Measurements from ENCODE around the gene GSAP. TPM values are rescaled to one million over a fixed set of nuclear protein-coding genes. Genes with fewer than 3 reads are reported as not detected.
A peak's percentile ranks its signal among the peaks of the same experiment; 100 is the strongest.
"Not testable (repeated sequence)": the region's sequence is repeated elsewhere in the genome, so short reads cannot be mapped to it uniquely, and the experiment has no call there.

The GSAP gene
- total RNA-seq, 1 donor from 2014 or later, result 7.3 TPM

DNA sequence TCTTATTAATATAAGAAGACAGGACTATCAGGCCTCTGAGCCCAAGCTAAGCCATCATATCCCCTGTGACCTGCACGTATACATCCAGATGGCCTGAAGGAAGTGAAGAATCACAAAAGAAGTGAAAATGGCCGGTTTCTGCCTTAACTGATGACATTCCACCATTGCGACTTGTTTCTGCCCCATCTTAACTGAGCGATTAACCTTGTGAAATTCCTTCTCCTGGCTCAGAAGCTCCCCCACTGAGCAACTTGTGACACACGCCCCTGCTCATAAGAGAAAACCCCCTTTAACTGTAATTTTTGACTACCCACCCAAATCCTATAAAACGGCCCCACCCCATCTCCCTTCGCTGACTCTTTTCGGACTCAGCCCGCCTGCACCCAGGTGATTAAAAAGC, 70.7 kb downstream of the GSAP start:
- ATAC-seq; DNase-seq (ENCODE audit: missing footprints): not testable (repeated sequence)
- intact Hi-C loops (cut with DNase I), result loop anchor here (5.0 kb wide), 1 partner anchor 207 kb away; no protein-coding TSS in a partner anchor

DNA sequence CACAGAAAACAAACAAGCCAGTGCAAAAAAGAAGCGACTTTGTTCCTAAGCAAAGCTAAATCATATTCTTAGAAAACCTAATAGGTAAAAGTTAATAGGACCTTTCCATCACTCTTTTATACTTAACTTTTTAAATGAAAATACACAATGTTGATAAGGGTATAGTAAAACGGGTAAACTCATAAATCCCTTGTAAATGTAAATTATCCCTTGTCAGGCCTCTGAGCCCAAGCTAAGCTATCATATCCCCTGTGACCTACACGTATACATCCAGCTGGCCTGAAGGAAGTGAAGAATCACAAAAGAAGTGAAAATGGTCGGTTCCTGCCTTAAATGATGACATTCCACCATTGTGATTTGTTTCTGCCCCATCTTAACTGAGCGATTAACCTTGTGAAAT, 76.4 kb downstream of the GSAP start:
- DNase-seq (ENCODE audit: missing footprints), result no peak
- intact Hi-C loops (cut with DNase I), result no loop called here
- no peak for ATAC-seq

DNA sequence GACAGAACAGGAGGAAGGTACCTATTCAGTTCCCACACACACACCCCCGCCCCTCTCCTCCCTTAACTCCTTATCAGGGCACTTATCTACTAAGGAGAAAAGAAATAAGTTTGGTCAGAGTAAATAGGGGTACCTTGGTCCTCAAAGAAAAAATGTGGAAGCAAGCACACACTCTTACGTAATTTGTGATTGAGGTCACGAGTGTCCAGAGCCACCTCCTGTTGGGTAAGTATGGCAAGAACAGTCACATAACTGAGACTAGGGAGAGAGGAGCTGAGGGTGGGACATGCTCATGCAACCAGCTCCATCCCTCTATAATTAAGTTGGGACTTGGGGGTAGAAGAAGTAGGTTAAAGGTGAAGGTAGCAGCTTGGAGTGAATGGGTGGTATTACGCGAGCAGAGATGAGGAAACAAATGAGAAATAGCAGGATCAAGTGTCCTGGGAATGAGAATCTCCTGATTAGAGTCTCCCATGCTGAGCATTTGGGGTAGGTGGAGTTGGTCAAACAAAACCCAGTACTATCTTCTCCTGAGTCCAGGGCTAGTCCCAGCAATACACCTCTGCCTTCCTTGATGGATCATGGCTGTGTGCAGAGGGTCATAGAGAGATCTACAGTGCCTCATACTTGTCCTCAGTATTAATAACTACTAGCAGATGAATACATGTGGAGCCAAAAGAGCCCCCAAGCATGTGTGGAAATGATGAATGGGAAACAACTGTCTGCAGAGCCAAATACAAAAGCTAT, 77.1 kb downstream of the GSAP start:
- ATAC-seq, result no peak
- intact Hi-C loops (cut with DNase I), result no loop called here

DNA sequence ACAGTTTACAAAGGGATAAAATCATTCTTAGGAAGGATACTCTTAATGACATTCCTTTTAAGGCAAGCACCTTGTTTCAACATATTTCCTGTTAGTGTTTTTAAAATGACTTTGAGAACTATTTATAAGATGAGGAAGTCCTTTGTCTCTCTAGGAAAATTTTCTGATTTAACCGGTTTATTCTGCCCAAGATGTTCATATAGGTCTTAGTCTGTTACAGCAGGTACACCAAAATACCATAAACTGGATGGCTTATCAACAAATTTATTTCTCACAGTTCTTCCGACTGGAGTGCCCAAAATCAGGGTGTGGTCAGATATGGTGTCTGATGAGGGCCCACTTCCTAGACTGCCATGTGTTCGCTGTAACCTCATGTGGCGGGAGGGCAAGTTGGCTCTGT, 77.9 kb downstream of the GSAP start:
- ATAC-seq (no peak), DNase-seq (ENCODE audit: missing footprints) (no peak)
- intact Hi-C loops (cut with DNase I), result no loop called here

More for the DNA sequence above, 77.1 kb downstream of the GSAP start:
- no peak for DNase-seq (ENCODE audit: missing footprints)

DNA sequence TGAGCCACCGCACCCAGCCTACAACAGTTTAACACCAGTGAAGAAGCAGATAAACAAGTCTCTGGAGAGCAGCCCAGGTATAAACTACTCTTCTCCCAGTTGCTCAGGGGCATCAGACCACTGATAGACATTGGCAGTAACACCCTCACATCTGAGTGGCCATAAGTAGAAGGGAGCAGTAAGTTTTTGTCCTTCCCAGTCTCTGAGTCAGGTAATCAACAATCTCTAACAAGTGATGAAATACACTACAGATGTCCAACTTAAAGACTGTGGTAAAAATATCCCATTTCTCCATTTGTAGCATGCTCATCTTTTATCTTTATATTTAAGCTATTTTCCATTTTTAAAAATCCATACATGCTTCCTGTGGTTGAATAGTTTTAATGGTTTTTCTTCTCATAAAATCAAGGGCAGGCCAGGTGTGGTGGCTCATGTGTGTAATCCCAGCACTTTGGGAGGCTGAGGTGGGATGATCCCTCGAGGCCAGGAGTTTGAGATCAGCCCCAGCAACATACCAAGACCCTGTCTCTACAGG, 78.6 kb downstream of the GSAP start:
- intact Hi-C loops (cut with DNase I), result no loop called here
- no peak for ATAC-seq
- no peak for DNase-seq (ENCODE audit: missing footprints)

DNA sequence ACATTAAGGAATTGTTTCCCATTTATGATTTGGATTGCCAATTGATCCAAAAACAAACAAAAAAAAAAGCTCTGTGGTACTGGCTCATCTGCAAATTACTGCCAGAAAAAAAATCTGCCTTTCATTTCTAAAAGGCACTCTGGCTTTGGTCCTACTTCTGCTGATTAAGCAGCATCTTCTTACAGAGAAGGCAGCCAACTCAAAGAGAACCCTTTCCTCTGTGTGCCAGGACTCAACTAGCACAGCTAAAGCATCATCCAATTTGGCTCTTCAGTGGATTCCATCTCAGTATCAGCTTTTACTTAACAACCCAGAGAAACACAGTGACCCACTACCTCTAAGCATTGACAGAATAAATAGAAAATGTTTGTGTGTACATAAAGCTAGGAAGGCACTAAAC, 80.6 kb downstream of the GSAP start:
- intact Hi-C loops (cut with DNase I), result no loop called here
- DNase-seq (ENCODE audit: missing footprints) (no peak), ATAC-seq (no peak)

DNA sequence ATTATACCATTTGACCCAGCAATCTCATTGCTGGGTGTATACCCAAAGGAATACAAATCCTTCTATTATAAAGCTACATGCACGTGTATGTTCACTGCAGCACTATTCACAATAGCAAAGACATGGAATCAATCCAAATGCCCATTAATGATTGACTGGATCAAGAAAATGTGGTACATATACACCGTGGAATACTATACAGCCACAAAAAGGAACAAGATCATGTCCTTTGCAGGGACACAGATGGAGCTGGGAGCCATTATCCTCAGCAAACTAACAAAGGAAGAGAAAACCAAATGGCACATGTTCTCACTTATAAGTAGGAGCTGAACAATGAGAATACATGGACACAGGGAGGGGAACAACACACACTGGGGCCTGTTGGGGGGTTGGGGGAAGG, 82.1 kb downstream of the GSAP start:
- intact Hi-C loops (cut with DNase I); DNase-seq (ENCODE audit: missing footprints); ATAC-seq: not testable (repeated sequence)

DNA sequence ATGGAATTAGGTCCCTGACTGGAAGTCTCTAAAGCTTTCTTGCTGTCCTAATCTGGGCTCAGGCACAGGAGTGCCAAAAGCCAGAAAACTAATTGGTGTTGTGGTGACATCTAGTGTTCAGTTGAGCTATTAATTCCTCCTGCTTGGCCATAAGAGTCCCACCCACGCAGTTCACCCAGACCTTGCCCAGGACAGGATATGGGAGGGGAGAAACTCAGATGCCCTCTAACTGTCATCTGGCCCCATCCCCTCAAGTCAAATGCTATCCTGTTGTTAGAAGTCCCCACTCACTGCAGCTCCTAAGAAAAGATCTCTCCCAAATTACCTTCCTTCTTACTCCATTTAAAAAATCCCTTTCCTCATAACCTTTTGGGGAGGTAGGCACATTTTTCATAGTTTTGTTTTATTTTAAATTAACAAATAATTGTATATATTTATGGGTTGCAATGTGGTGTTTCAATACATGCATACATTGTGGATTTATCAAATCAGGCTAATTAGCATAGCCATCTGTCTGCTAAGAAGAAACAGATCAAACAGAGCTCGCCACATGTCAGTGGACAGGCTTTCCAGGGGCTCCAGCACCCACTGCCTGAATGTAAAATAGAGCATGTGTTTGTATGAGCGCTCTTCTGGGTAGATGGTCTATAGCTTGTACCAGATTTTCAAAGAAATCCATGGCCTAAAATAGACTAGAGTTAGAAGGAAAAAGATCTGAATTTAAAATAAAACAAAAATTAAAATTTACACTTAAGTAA, 84.0 kb downstream of the GSAP start:
- intact Hi-C loops (cut with DNase I), result loop anchor here (1.0 kb wide), 1 partner anchor 85 kb away; no protein-coding TSS in a partner anchor
- DNase-seq (ENCODE audit: missing footprints) (peak; percentile 67), ATAC-seq (peak; percentile 88)

DNA sequence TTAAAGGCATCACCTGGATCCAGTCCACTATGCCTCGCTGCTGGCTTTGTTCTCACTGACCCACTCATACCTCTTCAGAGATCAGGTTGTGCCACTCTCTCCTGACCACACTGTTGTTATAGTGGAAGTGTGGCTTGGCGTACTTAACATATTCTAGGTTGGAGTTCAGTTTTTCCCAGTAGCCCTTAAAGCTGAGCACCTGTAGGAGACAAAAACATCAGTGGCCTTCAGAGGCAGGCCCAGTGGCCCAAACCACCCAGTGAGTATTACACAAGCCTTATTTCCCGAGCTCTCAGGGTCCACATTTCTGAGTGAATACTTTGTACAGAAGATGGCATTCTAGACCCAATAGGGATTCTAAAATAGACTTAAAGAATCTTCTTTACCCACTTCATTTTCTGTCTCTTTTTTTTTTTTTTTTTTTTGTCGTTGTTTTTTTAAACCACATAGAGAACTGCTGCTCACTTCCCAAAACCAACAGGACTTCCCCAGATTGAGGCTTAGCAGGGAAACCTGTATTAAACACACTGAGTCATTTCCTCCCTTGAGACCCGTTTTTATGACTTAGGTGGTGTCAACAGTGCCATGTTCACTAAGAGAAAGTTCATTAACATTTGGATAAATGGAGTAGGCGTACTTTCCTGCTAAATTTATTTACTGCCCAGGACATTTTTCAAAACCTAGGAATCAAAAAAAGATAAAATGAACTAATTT, 85.8 kb downstream of the GSAP start:
- DNase-seq (ENCODE audit: missing footprints) (no peak), ATAC-seq (no peak)
- intact Hi-C loops (cut with DNase I), result no loop called here

DNA sequence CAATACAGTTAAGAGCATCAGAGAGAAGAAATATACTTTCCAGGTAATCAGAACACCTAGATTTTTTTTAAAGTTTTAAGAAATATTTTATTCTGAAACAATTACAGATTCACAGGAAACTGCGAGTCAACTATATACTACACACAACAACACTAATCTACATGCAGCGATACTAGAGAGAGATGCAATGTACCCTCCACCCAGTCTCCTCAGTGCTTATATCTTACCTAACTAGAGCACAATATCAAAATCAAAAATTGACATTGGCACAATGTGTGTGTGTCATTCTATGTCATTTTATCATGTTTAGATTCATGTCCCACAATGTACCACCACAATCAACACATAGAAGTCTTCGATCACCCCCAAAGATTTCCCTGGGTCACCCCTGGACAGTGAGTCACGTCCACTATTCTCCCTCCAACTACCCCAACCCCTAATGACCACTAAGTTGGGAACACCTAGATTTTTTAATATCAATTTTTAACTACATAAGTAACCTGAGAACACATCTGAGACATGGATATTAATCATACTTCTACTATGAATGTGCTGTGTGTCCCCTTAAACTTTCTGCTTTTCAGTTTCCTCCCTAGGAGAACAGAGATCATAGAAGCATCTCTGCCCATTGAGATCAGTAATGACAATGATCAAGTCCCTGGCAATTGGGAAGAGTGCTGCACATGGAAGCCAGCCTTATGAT, 86.5 kb downstream of the GSAP start:
- intact Hi-C loops (cut with DNase I), result loop anchor here (5.0 kb wide), 1 partner anchor 207 kb away; the partner anchor contains the start of gene CCDC146
- ATAC-seq (no peak), DNase-seq (ENCODE audit: missing footprints) (no peak)

DNA sequence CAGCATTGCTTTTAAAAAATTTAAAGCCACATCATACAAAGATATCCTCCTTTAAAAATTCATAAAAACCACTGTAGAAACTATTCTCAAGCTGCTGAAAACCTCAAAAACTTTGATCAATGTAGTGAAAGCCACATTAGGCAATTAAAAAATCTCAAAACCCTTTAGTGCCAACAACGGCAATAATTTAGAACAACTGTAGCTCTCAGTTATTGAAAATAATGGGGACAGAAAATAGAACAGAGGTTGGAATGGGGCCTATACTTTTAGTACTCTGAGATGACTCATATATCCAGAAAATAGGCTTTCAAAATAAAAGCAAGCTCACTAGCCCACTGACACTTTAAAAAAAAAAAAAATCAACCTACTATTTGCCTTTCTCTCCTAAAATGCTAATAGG, 87.5 kb downstream of the GSAP start:
- intact Hi-C loops (cut with DNase I), result loop anchor here (5.0 kb wide), 1 partner anchor 206 kb away; the partner anchor contains the start of gene CCDC146
- no peak for ATAC-seq
- no peak for DNase-seq (ENCODE audit: missing footprints)

DNA sequence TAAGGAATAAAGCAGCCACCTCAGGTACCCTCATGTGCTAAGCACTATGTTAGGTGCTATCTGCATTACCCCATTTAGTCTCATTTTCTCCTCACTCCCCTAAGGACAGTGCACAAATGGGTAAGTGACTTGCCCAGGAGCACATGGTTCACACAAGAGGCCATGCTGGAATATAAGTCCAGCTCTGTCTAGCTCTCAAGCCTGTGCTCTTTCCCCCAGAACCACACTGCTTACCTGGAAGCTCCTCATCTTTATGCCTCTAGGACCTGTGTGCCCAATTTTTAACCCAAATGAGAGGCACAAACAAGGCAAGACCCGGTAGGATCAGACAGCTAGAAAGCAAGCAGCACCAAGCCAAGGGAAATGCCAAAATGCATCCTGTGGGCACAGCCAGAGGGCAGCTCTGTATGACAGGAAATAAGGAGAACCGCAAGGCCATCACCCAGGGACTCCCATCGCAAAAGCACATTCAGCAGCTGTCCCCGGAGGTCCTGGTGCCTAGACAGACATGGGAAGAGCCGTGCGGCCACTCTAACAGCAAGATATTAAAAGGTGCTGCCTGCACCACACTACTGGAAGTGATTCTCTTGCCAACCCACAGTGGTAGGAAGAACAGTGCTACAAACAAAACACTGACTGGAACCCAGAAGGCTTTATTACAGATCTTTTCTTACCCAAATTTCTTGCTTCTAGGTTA, 88.1 kb downstream of the GSAP start:
- ATAC-seq (peak; percentile 33), DNase-seq (ENCODE audit: missing footprints) (no peak)
- intact Hi-C loops (cut with DNase I), result loop anchor here (5.0 kb wide), 1 partner anchor 206 kb away; the partner anchor contains the start of gene CCDC146

DNA sequence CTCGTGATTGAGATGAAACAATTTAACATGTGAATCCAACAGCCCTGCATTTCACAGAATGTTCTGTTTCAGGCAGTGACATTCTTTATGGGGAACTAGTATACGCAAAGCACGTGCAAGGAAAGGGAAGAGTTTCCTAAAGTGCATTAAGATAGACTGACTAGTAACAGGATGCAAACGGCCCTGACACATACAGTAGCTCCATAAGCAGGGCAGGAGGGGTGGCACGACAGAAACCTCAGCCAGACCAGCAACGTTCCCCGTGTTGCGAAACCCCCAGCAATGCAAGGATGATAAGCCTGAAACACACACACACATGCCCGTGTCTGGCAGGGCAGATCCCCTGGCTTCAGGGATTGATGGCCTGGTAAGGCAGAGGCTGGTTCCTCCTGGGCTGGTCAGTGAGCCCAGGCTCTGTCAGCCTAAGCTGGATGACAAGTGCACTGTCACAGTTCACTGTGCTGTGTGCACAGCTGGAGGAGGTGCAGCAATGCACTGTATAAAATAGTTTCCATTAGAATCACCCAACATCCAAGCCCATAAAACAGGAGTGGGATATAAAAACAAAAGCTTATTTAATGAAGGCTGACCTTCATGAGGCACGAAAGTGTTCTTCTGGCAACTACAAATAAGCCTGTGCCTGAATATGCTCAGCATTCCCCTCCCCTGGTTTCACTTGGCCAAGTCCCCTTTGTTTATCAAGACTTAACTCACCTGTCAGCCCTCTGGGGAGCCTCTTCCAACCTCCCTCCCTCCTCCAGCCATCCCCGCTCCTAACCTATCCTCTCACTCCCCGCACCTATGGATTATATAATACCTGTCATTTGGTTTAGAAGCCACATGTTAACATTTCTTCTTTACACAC, 88.8 kb downstream of the GSAP start:
- DNase-seq (ENCODE audit: missing footprints), result peak; percentile 77
- intact Hi-C loops (cut with DNase I), result loop anchor here (5.0 kb wide), 1 partner anchor 205 kb away; the partner anchor contains the start of gene CCDC146
- ATAC-seq, result peak; percentile 59

DNA sequence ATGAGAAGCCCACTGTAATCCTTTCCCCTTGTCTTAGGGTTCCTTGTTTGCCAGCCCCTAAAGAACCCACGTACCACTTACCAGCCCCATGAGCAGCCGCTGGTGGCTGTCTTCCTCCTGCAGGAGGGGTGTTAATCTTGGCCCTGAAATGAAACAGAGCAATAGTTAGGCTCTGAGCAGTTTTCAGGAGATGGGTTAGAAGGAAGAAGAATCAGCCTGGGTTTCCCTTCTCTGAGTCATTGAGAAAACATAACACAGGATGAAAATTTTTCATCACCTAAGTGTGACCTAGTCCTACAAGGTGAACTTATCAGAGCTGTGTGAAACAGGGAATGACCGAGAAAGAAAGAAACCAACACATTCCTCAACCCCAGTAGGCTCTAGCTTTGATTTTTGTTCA, 90.0 kb downstream of the GSAP start:
- ATAC-seq, result no peak
- DNase-seq (ENCODE audit: missing footprints), result no peak
- intact Hi-C loops (cut with DNase I), result loop anchor here (5.0 kb wide), 1 partner anchor 204 kb away; the partner anchor contains the start of gene CCDC146

DNA sequence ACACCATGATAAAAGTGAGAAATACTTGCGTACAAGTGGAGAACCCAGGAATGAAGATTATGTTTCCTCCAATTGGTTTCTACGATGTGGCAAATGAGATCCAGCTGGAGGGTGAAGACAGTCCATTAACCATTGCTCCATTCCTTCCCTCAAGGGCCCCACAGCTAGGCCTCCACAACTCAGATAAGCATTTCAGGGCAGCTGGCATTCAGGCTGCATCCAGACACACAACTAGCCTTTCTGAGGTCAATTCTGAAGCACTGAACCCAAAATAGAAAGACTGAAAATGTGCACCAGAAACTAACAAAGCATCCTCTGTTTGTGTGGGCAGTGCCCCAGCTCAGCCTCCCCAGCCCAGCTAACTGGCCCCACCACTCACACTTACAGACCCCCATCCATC, 94.8 kb downstream of the GSAP start:
- DNase-seq (ENCODE audit: missing footprints), result no peak
- intact Hi-C loops (cut with DNase I), result no loop called here

DNA sequence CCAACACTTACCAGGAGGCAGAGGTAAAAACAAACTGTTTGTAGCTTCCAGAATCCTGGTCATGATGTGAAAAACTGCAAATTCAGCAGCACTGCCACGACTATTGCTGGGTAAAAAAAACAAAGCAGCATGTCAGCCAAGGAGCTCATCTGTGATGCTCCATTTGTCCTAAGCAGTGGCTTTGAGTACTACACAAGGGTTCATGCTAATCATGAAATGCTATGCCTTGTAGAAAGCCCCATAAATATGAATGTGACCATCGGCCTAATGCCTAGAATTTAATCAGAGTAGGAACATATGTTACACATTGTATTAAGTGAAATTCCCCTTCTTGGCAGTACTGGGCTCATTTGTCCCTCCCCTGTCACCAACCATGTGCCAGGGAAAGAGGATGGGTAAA, 95.4 kb downstream of the GSAP start:
- ATAC-seq (no peak), DNase-seq (ENCODE audit: missing footprints) (no peak)
- intact Hi-C loops (cut with DNase I), result no loop called here

More for the DNA sequence above, 94.8 kb downstream of the GSAP start:
- ATAC-seq, result peak; percentile 58

DNA sequence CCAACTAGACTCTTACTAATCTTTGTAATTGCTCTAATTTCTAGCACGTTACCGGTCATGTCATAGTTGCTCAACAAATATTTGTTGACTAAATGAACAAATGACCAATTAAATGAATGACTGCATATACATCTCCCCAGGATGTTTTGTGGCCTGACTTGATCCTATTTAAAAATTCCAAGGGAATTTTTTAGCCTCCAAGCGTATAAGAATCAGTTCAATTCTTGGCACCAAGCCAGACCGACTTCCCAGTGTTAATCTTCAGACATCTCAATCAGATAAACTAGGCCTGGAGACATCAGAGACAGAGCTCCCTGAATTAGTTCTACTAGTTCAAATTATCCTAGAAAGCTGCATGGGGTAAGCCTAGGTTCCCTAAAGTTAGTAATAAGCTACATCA, 96.0 kb downstream of the GSAP start:
- ATAC-seq (no peak), DNase-seq (ENCODE audit: missing footprints) (no peak)
- intact Hi-C loops (cut with DNase I), result no loop called here

All from Right ventricle myocardium inferior (tissue), 1 donor.